SK-N-SH (cell line): ENCODE results near the gene TBCEL. TPM values are rescaled to one million over a fixed set of nuclear protein-coding genes. Genes with fewer than 3 reads are reported as not detected.

ENCODE experiments used
- CTCF ChIA-PET: fragments of 300-600, 350-600 bp; formaldehyde crosslinking; extraction: SDS; loops from one replicate; lab custom pipeline; 2021; lab: Yijun Ruan, JAX
- POLR2A ChIA-PET: fragments of 350-600 bp; sonication (Branson Sonifier 250); formaldehyde crosslinking; extraction: SDS; loops from one replicate; lab custom pipeline; 2020; ENCODE audit warnings: antibody characterized with exemption, inconsistent platforms; lab: Yijun Ruan, JAX
- DNase-seq: peaks from one replicate; pipeline ENCODE4 v3.0.0; 2012
- H2AFZ ChIP-seq: fragments of 200-600 bp; sonication (generic); 2 replicates; pipeline ENCODE4 v1.8.1; 2016; ENCODE audit warnings: antibody characterized with exemption, mild to moderate bottlenecking, low read depth
- H3F3A ChIP-seq: fragments of 200-600 bp; sonication (generic); replicated peaks from 2 replicates; pipeline ENCODE3; 2016; ENCODE audit warnings: antibody characterized with exemption, mild to moderate bottlenecking; ENCODE audit not compliant: insufficient read depth
- H3K27ac ChIP-seq, 2 experiments: fragments of 200-500 bp in 1 of 2; fragments of 200-600 bp in 1 of 2; sonication (Bioruptor generic) in 1 of 2; sonication (generic), shearing (Covaris generic) in 1 of 2; 2 replicates each; pipeline versions ENCODE4 v1.5.1 to v1.6.1; 2014 to 2016; ENCODE audit warnings: low read depth in 2 of 2, inconsistent platforms in 1 of 2, low read length in 1 of 2, mild to moderate bottlenecking in 1 of 2, mixed read lengths in 1 of 2
- H3K27me3 ChIP-seq: fragments of 200-600 bp; sonication (generic), shearing (Covaris generic); 2 replicates; pipeline ENCODE4 v1.6.1; 2016; ENCODE audit warnings: mixed run types; ENCODE audit not compliant: insufficient read depth
- H3K36me3 ChIP-seq, 2 experiments: fragments of 200-500 bp in 1 of 2; fragments of 200-600 bp in 1 of 2; sonication (Bioruptor generic) in 1 of 2; sonication (generic) in 1 of 2; replicated peaks in 1 of 2; 2 replicates each; pipeline versions ENCODE3 to v1.5.1; 2014 to 2016; ENCODE audit warnings: low read length in 1 of 2, mild to moderate bottlenecking in 1 of 2; ENCODE audit not compliant: insufficient read depth in 2 of 2, control insufficient read depth in 1 of 2
- H3K4me1 ChIP-seq, 2 experiments: fragments of 200-500 bp in 1 of 2; fragments of 200-600 bp in 1 of 2; sonication (Bioruptor generic) in 1 of 2; sonication (generic), shearing (Covaris generic) in 1 of 2; 2 replicates each; pipeline versions ENCODE4 v1.5.1 to v1.6.1; 2014 to 2016; ENCODE audit warnings: low read depth in 1 of 2, low read length in 1 of 2, mixed run types in 1 of 2; ENCODE audit not compliant: insufficient read depth in 2 of 2, control insufficient read depth in 1 of 2
- H3K4me2 ChIP-seq: fragments of 200-600 bp; sonication (generic), shearing (Covaris generic); 2 replicates; pipeline ENCODE4 v1.6.1; 2017; ENCODE audit warnings: mixed run types
- H3K4me3 ChIP-seq, 2 experiments: fragments of 200-500 bp in 1 of 2; fragments of 200-600 bp in 1 of 2; sonication (Bioruptor generic) in 1 of 2; sonication (generic), shearing (Covaris generic) in 1 of 2; 2 replicates each; pipeline versions ENCODE4 v1.5.1 to v1.8.1; 2014 to 2016; ENCODE audit warnings: low read depth in 2 of 2, inconsistent platforms in 1 of 2, low read length in 1 of 2, mild to moderate bottlenecking in 1 of 2, mixed read lengths in 1 of 2, moderate library complexity in 1 of 2
- H3K79me2 ChIP-seq: fragments of 200-600 bp; sonication (generic); 2 replicates; pipeline ENCODE4 v1.8.1; 2017; ENCODE audit warnings: mild to moderate bottlenecking; ENCODE audit not compliant: insufficient read depth
- H3K9ac ChIP-seq: fragments of 200-600 bp; sonication (generic); 2 replicates; pipeline ENCODE4 v1.6.1; 2017; ENCODE audit warnings: mixed run types
- H3K9me2 ChIP-seq: fragments of 200-600 bp; sonication (generic); 2 replicates; pipeline ENCODE4 v1.6.1; 2017; ENCODE audit warnings: mixed run types
- H3K9me3 ChIP-seq: fragments of 200-600 bp; sonication (generic); 2 replicates; pipeline ENCODE4 v1.6.1; 2017; ENCODE audit warnings: mixed run types, mild to moderate bottlenecking, moderate library complexity
- H4K20me1 ChIP-seq: fragments of 200-600 bp; sonication (generic); 2 replicates; pipeline ENCODE4 v1.6.1; 2017; ENCODE audit warnings: mild to moderate bottlenecking, mixed run types; ENCODE audit not compliant: insufficient read depth
- CTCF ChIP-seq: fragments of 200-600 bp; sonication (generic); IDR thresholded peaks from 2 replicates; pipeline ENCODE4 v1.6.1; 2017; ENCODE audit warnings: antibody characterized with exemption, mild to moderate bottlenecking, moderate library complexity
- FOXM1 ChIP-seq: IDR thresholded peaks from 2 replicates; pipeline ENCODE4 v1.4.0; 2012; ENCODE audit warnings: low read depth, mild to moderate bottlenecking
- GABPA ChIP-seq: IDR thresholded peaks from 2 replicates; pipeline ENCODE4 v1.4.0; 2012; ENCODE audit warnings: low read depth, mild to moderate bottlenecking
- MXI1 ChIP-seq: IDR thresholded peaks from 2 replicates; pipeline ENCODE4 v1.6.1; 2012; ENCODE audit warnings: mild to moderate bottlenecking, low read depth, low read length, improper control_type of control experiment
- NRF1 ChIP-seq: IDR thresholded peaks from 2 replicates; pipeline ENCODE4 v1.6.1; 2012; ENCODE audit warnings: low read depth, mild to moderate bottlenecking, low read length
- RAD21 ChIP-seq: IDR thresholded peaks from 2 replicates; pipeline ENCODE4 v1.6.1; 2012; ENCODE audit warnings: mild to moderate bottlenecking, low read length
- REST ChIP-seq: IDR thresholded peaks from 2 replicates; pipeline ENCODE4 v1.6.1; 2012; ENCODE audit warnings: mild to moderate bottlenecking, low read depth, low read length, moderate library complexity
- TEAD4 ChIP-seq: IDR thresholded peaks from 2 replicates; pipeline ENCODE4 v1.4.0; 2012; ENCODE audit warnings: mild to moderate bottlenecking, borderline replicate concordance; ENCODE audit not compliant: insufficient read depth
- WGBS: methylation state at CpG from one replicate; pipeline ENCODE4 v1.1.6; 2017; ENCODE audit warnings: low lambda C conversion rate; 5-methylcytosine and 5-hydroxymethylcytosine counted together
- polyA plus RNA-seq, 3 experiments: library from polyadenylated mRNA; depleted of rRNA; stranded (reverse); fragments of >200 nt; gene quantifications; 2 replicates each; pipeline ENCODE4 v1.2.3, GENCODE V29; 2012

The TBCEL gene
- polyA plus RNA-seq, 1 of the 3 experiments (the other 2 are of a cell fraction): 5.9 TPM

DNA sequence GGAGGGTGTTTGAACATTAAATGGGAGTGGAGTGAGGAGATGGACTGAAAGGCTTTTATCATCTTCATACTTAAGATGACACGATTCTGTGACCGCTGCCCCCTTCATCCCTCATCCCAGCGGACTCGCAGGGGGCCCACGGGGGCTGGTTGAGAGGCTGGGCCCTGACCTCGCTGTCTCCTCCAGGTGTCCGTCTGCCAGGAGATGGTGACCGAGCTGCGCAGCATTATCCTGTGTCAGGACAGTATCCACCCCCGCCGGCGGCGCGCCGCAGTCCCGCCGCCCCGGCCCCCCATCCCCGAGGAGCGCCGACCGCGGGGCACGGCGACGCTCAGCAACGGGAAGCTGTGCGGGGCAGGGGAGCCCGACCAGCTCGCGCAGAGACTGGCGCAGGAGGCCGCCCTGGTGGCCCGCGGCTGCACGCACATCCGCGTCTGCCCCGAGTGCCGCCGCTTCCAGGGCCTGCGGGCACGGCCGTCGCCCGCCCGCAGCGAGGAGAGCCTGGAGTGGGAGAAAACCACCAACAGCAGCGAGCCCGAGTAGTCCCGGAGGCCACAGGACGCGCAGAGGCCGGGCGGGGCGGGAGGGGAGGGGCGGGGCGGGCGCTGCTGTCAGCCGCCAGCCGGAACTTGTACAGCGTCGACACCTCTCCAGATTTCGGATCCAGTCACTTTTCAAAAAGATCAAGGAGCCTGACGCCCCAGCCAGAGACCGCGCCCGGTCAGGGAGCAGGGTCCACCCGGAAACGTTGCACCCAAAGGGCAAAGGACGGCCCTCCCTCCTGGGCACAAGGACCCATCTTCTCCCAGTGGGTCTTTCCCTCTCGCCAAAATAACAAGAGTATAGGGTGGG, 38.0 kb upstream of the TBCEL start:
- Histone ChIP-seq H3K9ac (no peak overlapping the region), H2AFZ (peak overlapping the region; percentile 63), H3K4me2 (peak overlapping the region; percentile 78), H3K27ac (no peak overlapping the region), H3K4me1 (peaks cover 0 to 5% of the 10 kb centered on the region in 2 experiments; a peak in 1 of 4 replicates), H3K36me3 (no peaks in the 10 kb centered on the region), H3K79me2 (no peaks in the 10 kb centered on the region), H4K20me1 (no peaks in the 10 kb centered on the region), H3K9me2 (no peaks in the 10 kb centered on the region), H3K9me3 (no peaks in the 10 kb centered on the region), H3F3A (no peaks in the 10 kb centered on the region), H3K27me3 (no peaks in the 10 kb centered on the region; the same call in 1 of the 2 replicates), H3K4me3 (peak overlapping the region; percentile 43 to 55)
- TF ChIP-seq RAD21 (peak; percentile 4; the same call in 1 of the 2 replicates), CTCF (peak; percentile 36; the same call in 1 of the 2 replicates), NRF1 (peak; percentile 16; the same call in 1 of the 2 replicates), GABPA (no peak), FOXM1 (no peak), TEAD4 (no peak)
- ChIA-PET CTCF (interaction anchor here (0.9 to 1.3 kb wide), 5 partner anchors 11 to 209 kb away, joined by 3 read pairs; no protein-coding TSS in a partner anchor), POLR2A (no interaction called here)
- DNase-seq: peak; percentile 88
- WGBS: 9% methylated on average over 19 of the region's 72 CpGs

GRCh38 chr11:120988603-120989002, 35.3 kb upstream of the TBCEL start:
- H3K79me2 ChIP-seq: no peaks in the 10 kb centered on the region
- H3K4me1 ChIP-seq: peaks cover 0 to 5% of the 10 kb centered on the region in 2 experiments; a peak in 1 of 4 replicates
- CTCF ChIA-PET: interaction anchor here (0.9 to 2.9 kb wide), 4 partner anchors 13 to 653 kb away, joined by 4 to 9 read pairs (median 6); no protein-coding TSS in a partner anchor
- no peak overlapping the region for H3K27ac ChIP-seq
- TF ChIP-seq MXI1 (no peak), FOXM1 (no peak), REST (no peak)
- H3F3A ChIP-seq: no peaks in the 10 kb centered on the region
- H3K4me3 ChIP-seq: no peak overlapping the region
- no peak overlapping the region for H2AFZ ChIP-seq
- no peak for DNase-seq
- H4K20me1 ChIP-seq: no peaks in the 10 kb centered on the region
- no peaks in the 10 kb centered on the region for H3K36me3 ChIP-seq
- H3K27me3 ChIP-seq: no peaks in the 10 kb centered on the region; the same call in 1 of the 2 replicates
- no peak overlapping the region for H3K4me2 ChIP-seq
- H3K9ac ChIP-seq: no peak overlapping the region
- H3K9me2 ChIP-seq: no peaks in the 10 kb centered on the region
- POLR2A ChIA-PET: no interaction called here
- 61% methylated on average over 1 of the region's 1 CpG for WGBS
- no peaks in the 10 kb centered on the region for H3K9me3 ChIP-seq
